ENCODE data around the gene MTO1.
"Not testable (repeated sequence)": the region's sequence is repeated elsewhere in the genome, so short reads cannot be mapped to it uniquely, and the experiment has no call there.

The MTO1 gene

GRCh38 chr6:73525546-73526330, 64.2 kb downstream of the MTO1 start:
- DNase-seq (ENCODE audit: low read depth in 4 of 4, low spot score in 1 of 4) = no peak

GRCh38 chr6:73528897-73529296, 67.4 kb downstream of the MTO1 start:
- DNase-seq (ENCODE audit: low read depth in 4 of 4, low spot score in 1 of 4) = no peak

GRCh38 chr6:73532293-73532692, 70.8 kb downstream of the MTO1 start:
- DNase-seq (ENCODE audit: low read depth in 4 of 4, low spot score in 1 of 4) = no peak

GRCh38 chr6:73534628-73535027, 73.1 kb downstream of the MTO1 start:
- DNase-seq (ENCODE audit: low read depth in 4 of 4, low spot score in 1 of 4) = no peak

- no peak for DNase-seq (ENCODE audit: low read depth in 4 of 4, low spot score in 1 of 4)
Measured at GRCh38 chr6:73537677-73538076, 76.1 kb downstream of the MTO1 start.

GRCh38 chr6:73538116-73538779, 76.7 kb downstream of the MTO1 start:
- DNase-seq (ENCODE audit: low read depth in 4 of 4, low spot score in 1 of 4) = no peak

- DNase-seq (ENCODE audit: low read depth in 4 of 4, low spot score in 1 of 4) = not testable (repeated sequence)
Measured at GRCh38 chr6:73542481-73542880, 80.9 kb downstream of the MTO1 start.

GRCh38 chr6:73542891-73543290, 81.4 kb downstream of the MTO1 start:
- no peak for DNase-seq (ENCODE audit: low read depth in 4 of 4, low spot score in 1 of 4)

GRCh38 chr6:73547036-73547435, 85.5 kb downstream of the MTO1 start:
- DNase-seq (ENCODE audit: low read depth in 4 of 4, low spot score in 1 of 4) = no peak

GRCh38 chr6:73548458-73549446, 87.2 kb downstream of the MTO1 start:
- no peak for DNase-seq (ENCODE audit: low read depth in 4 of 4, low spot score in 1 of 4)

- DNase-seq (ENCODE audit: low read depth in 4 of 4, low spot score in 1 of 4) = not testable (repeated sequence)
Measured at GRCh38 chr6:73551115-73551514, 89.6 kb downstream of the MTO1 start.

GRCh38 chr6:73555380-73555949, 93.9 kb downstream of the MTO1 start:
- DNase-seq (ENCODE audit: low read depth in 4 of 4, low spot score in 1 of 4) = not testable (repeated sequence)

- DNase-seq (ENCODE audit: low read depth in 4 of 4, low spot score in 1 of 4) = no peak
Measured at GRCh38 chr6:73556836-73557235, 95.3 kb downstream of the MTO1 start.

All from stimulated activated CD4-positive, alpha-beta T cell treated with anti-CD3 and anti-CD28 coated beads, Interleukin-1b, Interleukin-23, amount 100 ng/mL, for 24 hours (primary cell).